Measurements from ENCODE around the gene MAGEE1. TPM values are rescaled to one million over a fixed set of nuclear protein-coding genes. Genes with fewer than 3 reads are reported as not detected.

The MAGEE1 gene
- total RNA-seq, 1 experiment from 2014 or later, result not detected

GRCh38 chrX:76454456-76454927 lies 27.0 kb downstream of the MAGEE1 start:
- H3K36me3 ChIP-seq (ENCODE audit: insufficient read depth, low read length, poor library complexity, severe bottlenecking), result no peaks in the 10 kb centered on the region
- no peaks in the 10 kb centered on the region for H3K4me1 ChIP-seq (ENCODE audit: insufficient read depth, low read length, poor library complexity, severe bottlenecking)
- TF ChIP-seq, protein P1, sequence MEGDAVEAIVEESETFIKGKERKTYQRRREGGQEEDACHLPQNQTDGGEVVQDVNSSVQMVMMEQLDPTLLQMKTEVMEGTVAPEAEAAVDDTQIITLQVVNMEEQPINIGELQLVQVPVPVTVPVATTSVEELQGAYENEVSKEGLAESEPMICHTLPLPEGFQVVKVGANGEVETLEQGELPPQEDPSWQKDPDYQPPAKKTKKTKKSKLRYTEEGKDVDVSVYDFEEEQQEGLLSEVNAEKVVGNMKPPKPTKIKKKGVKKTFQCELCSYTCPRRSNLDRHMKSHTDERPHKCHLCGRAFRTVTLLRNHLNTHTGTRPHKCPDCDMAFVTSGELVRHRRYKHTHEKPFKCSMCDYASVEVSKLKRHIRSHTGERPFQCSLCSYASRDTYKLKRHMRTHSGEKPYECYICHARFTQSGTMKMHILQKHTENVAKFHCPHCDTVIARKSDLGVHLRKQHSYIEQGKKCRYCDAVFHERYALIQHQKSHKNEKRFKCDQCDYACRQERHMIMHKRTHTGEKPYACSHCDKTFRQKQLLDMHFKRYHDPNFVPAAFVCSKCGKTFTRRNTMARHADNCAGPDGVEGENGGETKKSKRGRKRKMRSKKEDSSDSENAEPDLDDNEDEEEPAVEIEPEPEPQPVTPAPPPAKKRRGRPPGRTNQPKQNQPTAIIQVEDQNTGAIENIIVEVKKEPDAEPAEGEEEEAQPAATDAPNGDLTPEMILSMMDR (conservative IDR thresholded peaks at IDR 0.05; ENCODE audit: low read depth, low read length), result peak; percentile 54
- TF ChIP-seq EZH2 (IDR thresholded peaks at IDR 0.05; ENCODE audit: borderline replicate concordance, low read depth, low read length, poor library complexity, severe bottlenecking), result no peak
- intact Hi-C loops (cut with micrococcal nuclease; ENCODE audit: unreplicated experiment), result loop anchor here (1.0 kb wide), 1 partner anchor 175 kb away; no protein-coding TSS in a partner anchor
- BruUV-seq (replicated peaks), result no TSS peak
- no peaks in the 10 kb centered on the region for H3K9me3 ChIP-seq (ENCODE audit: low read depth, low read length, poor library complexity, severe bottlenecking)
- CTCF ChIA-PET, result interaction anchor here (1.0 kb wide), 1 partner anchor 176 kb away, joined by 5 read pairs; no protein-coding TSS in a partner anchor
- POLR2A ChIA-PET (ENCODE audit: low non-redundant PET), result no interaction called here
- DNase-seq (ENCODE audit: low spot score), result peak; percentile 24
- H3K27ac ChIP-seq (ENCODE audit: low read depth, low read length, poor library complexity, severe bottlenecking), result no peak overlapping the region
- no peak overlapping the region for H3K4me3 ChIP-seq (ENCODE audit: low read depth, low read length, poor library complexity, severe bottlenecking)
- no peaks in the 10 kb centered on the region for H3K27me3 ChIP-seq (replicated peaks; ENCODE audit: insufficient read depth, low read depth, low read length, poor library complexity)

GRCh38 chrX:76477353-76477752 lies 49.8 kb downstream of the MAGEE1 start:
- ChIA-PET POLR2A (ENCODE audit: low non-redundant PET) (no interaction called here), CTCF (no interaction called here)
- Histone ChIP-seq H3K27ac (ENCODE audit: low read depth, low read length, poor library complexity, severe bottlenecking) (no peak overlapping the region), H3K36me3 (ENCODE audit: insufficient read depth, low read length, poor library complexity, severe bottlenecking) (no peaks in the 10 kb centered on the region), H3K4me3 (ENCODE audit: low read depth, low read length, poor library complexity, severe bottlenecking) (no peak overlapping the region), H3K9me3 (ENCODE audit: low read depth, low read length, poor library complexity, severe bottlenecking) (no peaks in the 10 kb centered on the region), H3K27me3 (replicated peaks; ENCODE audit: insufficient read depth, low read depth, low read length, poor library complexity) (no peaks in the 10 kb centered on the region), H3K4me1 (ENCODE audit: insufficient read depth, low read length, poor library complexity, severe bottlenecking) (no peaks in the 10 kb centered on the region)
- no TSS peak for BruUV-seq (replicated peaks)
- no peak for TF ChIP-seq EZH2 (IDR thresholded peaks at IDR 0.05; ENCODE audit: borderline replicate concordance, low read depth, low read length, poor library complexity, severe bottlenecking)
- TF ChIP-seq, protein P1 (conservative IDR thresholded peaks at IDR 0.05; ENCODE audit: low read depth, low read length), result no peak
- DNase-seq (ENCODE audit: low spot score), result no peak
- intact Hi-C loops (cut with micrococcal nuclease; ENCODE audit: unreplicated experiment), result no loop called here
